ENCODE results near the gene SEMA5A. TPM values are rescaled to one million over a fixed set of nuclear protein-coding genes. Genes with fewer than 3 reads are reported as not detected.

SEMA5A gene
- polyA plus RNA-seq, 1 of the 3 experiments (the other 2 are of a cell fraction) = 0.58 TPM

DNA sequence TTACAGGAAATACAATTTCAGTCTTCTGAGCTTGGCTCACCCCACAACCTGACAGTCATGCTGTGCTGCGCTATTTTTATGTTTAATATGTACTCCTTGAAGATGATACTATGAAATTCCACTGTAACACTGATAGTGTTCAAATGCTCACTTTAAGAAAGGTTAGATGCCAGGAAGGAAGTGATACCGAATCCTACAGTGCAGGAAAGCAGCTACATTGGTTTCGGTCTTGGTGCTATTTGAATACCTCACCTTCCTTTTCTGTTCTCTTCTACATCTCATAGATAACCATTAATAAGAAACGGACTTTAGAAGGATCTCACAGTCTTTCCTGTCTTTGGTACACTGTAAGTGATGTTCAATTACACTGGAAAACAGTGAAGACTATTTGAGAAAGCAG is 117.6 kb downstream of the SEMA5A start (continued):
- TF ChIP-seq, protein P1, sequence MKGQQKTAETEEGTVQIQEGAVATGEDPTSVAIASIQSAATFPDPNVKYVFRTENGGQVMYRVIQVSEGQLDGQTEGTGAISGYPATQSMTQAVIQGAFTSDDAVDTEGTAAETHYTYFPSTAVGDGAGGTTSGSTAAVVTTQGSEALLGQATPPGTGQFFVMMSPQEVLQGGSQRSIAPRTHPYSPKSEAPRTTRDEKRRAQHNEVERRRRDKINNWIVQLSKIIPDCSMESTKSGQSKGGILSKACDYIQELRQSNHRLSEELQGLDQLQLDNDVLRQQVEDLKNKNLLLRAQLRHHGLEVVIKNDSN (IDR thresholded peaks at IDR 0.05; ENCODE audit: borderline replicate concordance, low read depth) = no peak
- TF ChIP-seq, protein P2, sequence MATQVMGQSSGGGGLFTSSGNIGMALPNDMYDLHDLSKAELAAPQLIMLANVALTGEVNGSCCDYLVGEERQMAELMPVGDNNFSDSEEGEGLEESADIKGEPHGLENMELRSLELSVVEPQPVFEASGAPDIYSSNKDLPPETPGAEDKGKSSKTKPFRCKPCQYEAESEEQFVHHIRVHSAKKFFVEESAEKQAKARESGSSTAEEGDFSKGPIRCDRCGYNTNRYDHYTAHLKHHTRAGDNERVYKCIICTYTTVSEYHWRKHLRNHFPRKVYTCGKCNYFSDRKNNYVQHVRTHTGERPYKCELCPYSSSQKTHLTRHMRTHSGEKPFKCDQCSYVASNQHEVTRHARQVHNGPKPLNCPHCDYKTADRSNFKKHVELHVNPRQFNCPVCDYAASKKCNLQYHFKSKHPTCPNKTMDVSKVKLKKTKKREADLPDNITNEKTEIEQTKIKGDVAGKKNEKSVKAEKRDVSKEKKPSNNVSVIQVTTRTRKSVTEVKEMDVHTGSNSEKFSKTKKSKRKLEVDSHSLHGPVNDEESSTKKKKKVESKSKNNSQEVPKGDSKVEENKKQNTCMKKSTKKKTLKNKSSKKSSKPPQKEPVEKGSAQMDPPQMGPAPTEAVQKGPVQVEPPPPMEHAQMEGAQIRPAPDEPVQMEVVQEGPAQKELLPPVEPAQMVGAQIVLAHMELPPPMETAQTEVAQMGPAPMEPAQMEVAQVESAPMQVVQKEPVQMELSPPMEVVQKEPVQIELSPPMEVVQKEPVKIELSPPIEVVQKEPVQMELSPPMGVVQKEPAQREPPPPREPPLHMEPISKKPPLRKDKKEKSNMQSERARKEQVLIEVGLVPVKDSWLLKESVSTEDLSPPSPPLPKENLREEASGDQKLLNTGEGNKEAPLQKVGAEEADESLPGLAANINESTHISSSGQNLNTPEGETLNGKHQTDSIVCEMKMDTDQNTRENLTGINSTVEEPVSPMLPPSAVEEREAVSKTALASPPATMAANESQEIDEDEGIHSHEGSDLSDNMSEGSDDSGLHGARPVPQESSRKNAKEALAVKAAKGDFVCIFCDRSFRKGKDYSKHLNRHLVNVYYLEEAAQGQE (IDR thresholded peaks at IDR 0.05; ENCODE audit: low read depth, low read length) = no peak
- TF ChIP-seq, protein P3, sequence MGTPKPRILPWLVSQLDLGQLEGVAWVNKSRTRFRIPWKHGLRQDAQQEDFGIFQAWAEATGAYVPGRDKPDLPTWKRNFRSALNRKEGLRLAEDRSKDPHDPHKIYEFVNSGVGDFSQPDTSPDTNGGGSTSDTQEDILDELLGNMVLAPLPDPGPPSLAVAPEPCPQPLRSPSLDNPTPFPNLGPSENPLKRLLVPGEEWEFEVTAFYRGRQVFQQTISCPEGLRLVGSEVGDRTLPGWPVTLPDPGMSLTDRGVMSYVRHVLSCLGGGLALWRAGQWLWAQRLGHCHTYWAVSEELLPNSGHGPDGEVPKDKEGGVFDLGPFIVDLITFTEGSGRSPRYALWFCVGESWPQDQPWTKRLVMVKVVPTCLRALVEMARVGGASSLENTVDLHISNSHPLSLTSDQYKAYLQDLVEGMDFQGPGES (IDR thresholded peaks at IDR 0.05; ENCODE audit: low read depth, low read length) = no peak
- TF ChIP-seq EZH2phosphoT487 (IDR thresholded peaks at IDR 0.05; ENCODE audit: borderline replicate concordance, low read depth) = no peak
- TF ChIP-seq JUND (IDR thresholded peaks at IDR 0.05) = no peak

DNA sequence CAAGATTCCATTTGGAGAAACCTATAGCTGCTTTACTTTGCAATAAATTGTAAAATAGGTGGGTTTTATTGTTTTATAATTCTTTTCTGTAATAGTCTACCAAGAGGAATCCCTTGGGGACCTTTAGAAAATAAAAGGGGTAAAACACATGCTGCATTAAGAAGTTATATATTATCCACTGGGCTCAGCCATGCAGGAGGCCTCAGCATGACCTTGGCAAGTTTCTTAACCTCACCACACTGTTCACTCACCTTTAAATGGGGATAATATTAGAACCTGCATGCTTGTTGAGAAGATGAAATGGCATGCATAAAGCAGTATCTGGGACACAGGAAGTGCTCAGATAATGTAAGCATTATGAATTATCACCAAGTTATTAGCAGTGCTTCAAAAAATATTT is 120.2 kb downstream of the SEMA5A start:
- DNase-seq = no peak
- Histone ChIP-seq H2AFZ (ENCODE audit: low read depth) (no peak overlapping the region), H3K4me3 (ENCODE audit: low read depth in 2 of 2, low read length in 1 of 2) (no peak overlapping the region), H3K36me3 (replicated peaks in 1 of 2; ENCODE audit: control insufficient read depth in 1 of 2, insufficient read depth in 2 of 2, low read length in 1 of 2) (no peaks in the 10 kb centered on the region), H3K27me3 (ENCODE audit: insufficient read depth) (no peaks in the 10 kb centered on the region), H3K9me3 (no peaks in the 10 kb centered on the region), H3F3A (replicated peaks; ENCODE audit: insufficient read depth) (no peaks in the 10 kb centered on the region), H3K4me1 (ENCODE audit: control insufficient read depth in 1 of 2, insufficient read depth in 2 of 2, low read depth in 1 of 2, low read length in 1 of 2) (peaks cover 0 to 4% of the 10 kb centered on the region in 2 experiments; a peak in 2 of 4 replicates), H3K79me2 (ENCODE audit: insufficient read depth) (no peaks in the 10 kb centered on the region), H3K27ac (ENCODE audit: low read depth in 2 of 2, low read length in 1 of 2) (no peak overlapping the region), H3K9me2 (no peaks in the 10 kb centered on the region), H3K4me2 (no peak overlapping the region), H4K20me1 (ENCODE audit: insufficient read depth) (no peaks in the 10 kb centered on the region), H3K9ac (no peak overlapping the region)
- TF ChIP-seq ELF1 (IDR thresholded peaks at IDR 0.05) (no peak), TAF1 (IDR thresholded peaks at IDR 0.05; ENCODE audit: borderline replicate concordance, low read depth, low read length) (no peak), FOSL2 (IDR thresholded peaks at IDR 0.05; ENCODE audit: borderline replicate concordance, low read depth) (no peak), GATA2 (CRISPR knock-in tag; IDR thresholded peaks at IDR 0.05) (no peak)
- TF ChIP-seq, protein P4, sequence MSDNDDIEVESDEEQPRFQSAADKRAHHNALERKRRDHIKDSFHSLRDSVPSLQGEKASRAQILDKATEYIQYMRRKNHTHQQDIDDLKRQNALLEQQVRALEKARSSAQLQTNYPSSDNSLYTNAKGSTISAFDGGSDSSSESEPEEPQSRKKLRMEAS (IDR thresholded peaks at IDR 0.05; ENCODE audit: low read depth) = no peak
- TF ChIP-seq, protein P2 (IDR thresholded peaks at IDR 0.05; ENCODE audit: low read depth, low read length) = no peak
- TF ChIP-seq, protein P3 (IDR thresholded peaks at IDR 0.05; ENCODE audit: low read depth, low read length) = no peak
- TF ChIP-seq, protein P5, sequence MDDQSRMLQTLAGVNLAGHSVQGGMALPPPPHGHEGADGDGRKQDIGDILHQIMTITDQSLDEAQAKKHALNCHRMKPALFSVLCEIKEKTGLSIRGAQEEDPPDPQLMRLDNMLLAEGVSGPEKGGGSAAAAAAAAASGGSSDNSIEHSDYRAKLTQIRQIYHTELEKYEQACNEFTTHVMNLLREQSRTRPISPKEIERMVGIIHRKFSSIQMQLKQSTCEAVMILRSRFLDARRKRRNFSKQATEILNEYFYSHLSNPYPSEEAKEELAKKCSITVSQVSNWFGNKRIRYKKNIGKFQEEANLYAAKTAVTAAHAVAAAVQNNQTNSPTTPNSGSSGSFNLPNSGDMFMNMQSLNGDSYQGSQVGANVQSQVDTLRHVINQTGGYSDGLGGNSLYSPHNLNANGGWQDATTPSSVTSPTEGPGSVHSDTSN (IDR thresholded peaks at IDR 0.05) = no peak
- TF ChIP-seq, protein P6, sequence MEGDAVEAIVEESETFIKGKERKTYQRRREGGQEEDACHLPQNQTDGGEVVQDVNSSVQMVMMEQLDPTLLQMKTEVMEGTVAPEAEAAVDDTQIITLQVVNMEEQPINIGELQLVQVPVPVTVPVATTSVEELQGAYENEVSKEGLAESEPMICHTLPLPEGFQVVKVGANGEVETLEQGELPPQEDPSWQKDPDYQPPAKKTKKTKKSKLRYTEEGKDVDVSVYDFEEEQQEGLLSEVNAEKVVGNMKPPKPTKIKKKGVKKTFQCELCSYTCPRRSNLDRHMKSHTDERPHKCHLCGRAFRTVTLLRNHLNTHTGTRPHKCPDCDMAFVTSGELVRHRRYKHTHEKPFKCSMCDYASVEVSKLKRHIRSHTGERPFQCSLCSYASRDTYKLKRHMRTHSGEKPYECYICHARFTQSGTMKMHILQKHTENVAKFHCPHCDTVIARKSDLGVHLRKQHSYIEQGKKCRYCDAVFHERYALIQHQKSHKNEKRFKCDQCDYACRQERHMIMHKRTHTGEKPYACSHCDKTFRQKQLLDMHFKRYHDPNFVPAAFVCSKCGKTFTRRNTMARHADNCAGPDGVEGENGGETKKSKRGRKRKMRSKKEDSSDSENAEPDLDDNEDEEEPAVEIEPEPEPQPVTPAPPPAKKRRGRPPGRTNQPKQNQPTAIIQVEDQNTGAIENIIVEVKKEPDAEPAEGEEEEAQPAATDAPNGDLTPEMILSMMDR (IDR thresholded peaks at IDR 0.05) = no peak
- ChIA-PET CTCF (no interaction called here), POLR2A (no interaction called here)
